ENCODE measurements around the gene STH.

- TF ChIP-seq CTCF (IDR thresholded peaks at IDR 0.05) (no peak), KDM5A (IDR thresholded peaks at IDR 0.05) (no peak), CHD2 (IDR thresholded peaks at IDR 0.05; ENCODE audit: low read length, partially characterized antibody) (no peak), POLR2A (IDR thresholded peaks at IDR 0.05; ENCODE audit: low read length) (no peak), REST (IDR thresholded peaks at IDR 0.05) (no peak)
These were observed 35.2 kb upstream of the STH start for GRCh38 chr17:45963889-45964288.

All from A549 (cell line).